ENCODE data around the gene STT3B.

- TF ChIP-seq POLR2A (IDR thresholded peaks at IDR 0.05) (no peak), EP300 (IDR thresholded peaks at IDR 0.05) (no peak), CTCF (IDR thresholded peaks at IDR 0.05) (no peak)
Measured at GRCh38 chr3:31661286-31661685, 128.6 kb downstream of the STT3B start.
